ENCODE results near the gene SLC17A2.

SLC17A2 gene

GRCh38 chr6:25942561-25943147 is 12.2 kb upstream of the SLC17A2 start:
- peak; percentile 96 for TF ChIP-seq CTCF (conservative IDR thresholded peaks at IDR 0.05)

GRCh38 chr6:25939593-25939992 is 9.1 kb upstream of the SLC17A2 start:
- H3K27ac ChIP-seq, result no peak overlapping the region
- no peak for TF ChIP-seq CTCF (conservative IDR thresholded peaks at IDR 0.05)

More at GRCh38 chr6:25942561-25943147, 12.2 kb upstream of the SLC17A2 start:
- no peak overlapping the region; the same call in 1 of the 2 replicates for H3K27ac ChIP-seq

- no peak overlapping the region for H3K27ac ChIP-seq
- TF ChIP-seq CTCF (conservative IDR thresholded peaks at IDR 0.05), result no peak
Measured at GRCh38 chr6:25935953-25936352, 5.5 kb upstream of the SLC17A2 start.

GRCh38 chr6:25934735-25935313 is 4.3 kb upstream of the SLC17A2 start:
- TF ChIP-seq CTCF (conservative IDR thresholded peaks at IDR 0.05), result no peak
- no peak overlapping the region for H3K27ac ChIP-seq

- H3K27ac ChIP-seq, result no peak overlapping the region
- TF ChIP-seq CTCF (conservative IDR thresholded peaks at IDR 0.05), result no peak
Measured at GRCh38 chr6:25934156-25934555, 3.7 kb upstream of the SLC17A2 start.

- H3K27ac ChIP-seq, result no peak overlapping the region; the same call in 1 of the 2 replicates
Measured at GRCh38 chr6:25931411-25931709, 869 bp upstream of the SLC17A2 start.

GRCh38 chr6:25929785-25930184 is 706 bp downstream of the SLC17A2 start:
- H3K27ac ChIP-seq, result peak overlapping the region; percentile 94

More at GRCh38 chr6:25931411-25931709, 869 bp upstream of the SLC17A2 start:
- TF ChIP-seq CTCF (conservative IDR thresholded peaks at IDR 0.05), result no peak

GRCh38 chr6:25928562-25929324 is 1.7 kb downstream of the SLC17A2 start:
- TF ChIP-seq CTCF (conservative IDR thresholded peaks at IDR 0.05), result no peak
- H3K27ac ChIP-seq, result peak overlapping the region; percentile 94

All from VCaP (cell line).